Activated naive CD8-positive, alpha-beta T cell (primary cell): ENCODE data around the gene NCOR2.
A peak's percentile ranks its signal among the peaks of the same experiment; 100 is the strongest.

ENCODE experiments used
- H3K27ac Mint-ChIP-seq: one replicate; pipeline ENCODE4 v1.8.0; 2021; ENCODE audit warnings: mixed read lengths
- H3K27me3 Mint-ChIP-seq: one replicate; pipeline ENCODE4 v1.8.0; 2021; ENCODE audit warnings: mixed read lengths
- H3K36me3 Mint-ChIP-seq: one replicate; pipeline ENCODE4 v1.8.0; 2021; ENCODE audit warnings: mixed read lengths
- H3K4me1 Mint-ChIP-seq: one replicate; pipeline ENCODE4 v1.8.0; 2021; ENCODE audit warnings: low read depth, mixed read lengths
- H3K4me3 Mint-ChIP-seq: one replicate; pipeline ENCODE4 v1.8.0; 2021; ENCODE audit warnings: mild to moderate bottlenecking, mixed read lengths
- H3K9me3 Mint-ChIP-seq: one replicate; pipeline ENCODE4 v1.8.0; 2021; ENCODE audit warnings: low read depth, mixed read lengths

Gene NCOR2

DNA sequence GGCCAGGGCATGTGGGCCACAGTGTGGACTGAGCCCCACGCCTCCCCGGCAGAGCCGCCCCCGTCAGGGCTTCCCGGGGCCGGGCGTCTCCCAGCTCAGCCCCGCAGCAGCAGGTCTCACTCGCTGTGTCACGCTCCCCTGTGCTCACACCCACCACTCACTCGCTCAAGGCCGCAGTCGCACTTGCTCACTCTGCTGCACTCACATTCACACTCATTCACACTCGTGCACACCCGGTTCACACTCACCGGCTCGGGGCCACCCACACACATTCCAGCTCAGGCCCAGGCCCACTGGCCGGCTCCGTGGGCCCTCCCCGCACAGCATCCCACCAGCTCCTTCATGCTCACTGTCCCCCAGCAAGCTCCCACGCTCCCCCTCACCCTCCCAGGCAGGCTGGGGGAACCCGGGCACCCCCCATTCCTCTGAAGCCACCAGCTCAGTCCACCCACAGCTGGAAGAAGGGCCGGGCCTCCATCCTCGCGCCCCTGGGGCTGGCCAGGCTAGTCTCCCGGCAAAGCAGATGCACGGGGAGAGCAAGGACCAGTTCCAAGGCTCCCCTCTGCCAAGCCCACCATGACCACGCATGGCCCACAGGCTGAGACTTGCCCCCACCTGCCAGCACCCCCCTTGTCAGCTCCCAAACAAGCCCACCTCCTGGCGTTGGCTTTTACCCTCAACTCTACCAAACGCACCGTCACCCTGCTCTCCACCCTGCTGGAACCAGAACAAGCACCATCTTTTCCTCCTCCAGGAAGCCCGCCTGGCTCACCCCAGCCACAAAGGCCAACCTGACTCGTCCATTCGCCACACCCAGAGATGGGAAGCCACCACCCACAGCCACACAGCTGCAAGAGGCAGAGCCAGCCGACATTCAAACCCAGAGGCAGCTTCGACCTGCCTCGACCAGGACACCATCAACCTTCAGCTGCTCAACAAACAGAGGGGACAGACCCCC is 28.0 kb downstream of the NCOR2 start:
- Mint-ChIP-seq H3K27me3 (no peaks in the 10 kb centered on the region), H3K9me3 (no peaks in the 10 kb centered on the region), H3K27ac (no peak overlapping the region), H3K4me1 (peaks cover 30% of the 10 kb centered on the region), H3K4me3 (peak overlapping the region; percentile 30), H3K36me3 (no peaks in the 10 kb centered on the region)

DNA sequence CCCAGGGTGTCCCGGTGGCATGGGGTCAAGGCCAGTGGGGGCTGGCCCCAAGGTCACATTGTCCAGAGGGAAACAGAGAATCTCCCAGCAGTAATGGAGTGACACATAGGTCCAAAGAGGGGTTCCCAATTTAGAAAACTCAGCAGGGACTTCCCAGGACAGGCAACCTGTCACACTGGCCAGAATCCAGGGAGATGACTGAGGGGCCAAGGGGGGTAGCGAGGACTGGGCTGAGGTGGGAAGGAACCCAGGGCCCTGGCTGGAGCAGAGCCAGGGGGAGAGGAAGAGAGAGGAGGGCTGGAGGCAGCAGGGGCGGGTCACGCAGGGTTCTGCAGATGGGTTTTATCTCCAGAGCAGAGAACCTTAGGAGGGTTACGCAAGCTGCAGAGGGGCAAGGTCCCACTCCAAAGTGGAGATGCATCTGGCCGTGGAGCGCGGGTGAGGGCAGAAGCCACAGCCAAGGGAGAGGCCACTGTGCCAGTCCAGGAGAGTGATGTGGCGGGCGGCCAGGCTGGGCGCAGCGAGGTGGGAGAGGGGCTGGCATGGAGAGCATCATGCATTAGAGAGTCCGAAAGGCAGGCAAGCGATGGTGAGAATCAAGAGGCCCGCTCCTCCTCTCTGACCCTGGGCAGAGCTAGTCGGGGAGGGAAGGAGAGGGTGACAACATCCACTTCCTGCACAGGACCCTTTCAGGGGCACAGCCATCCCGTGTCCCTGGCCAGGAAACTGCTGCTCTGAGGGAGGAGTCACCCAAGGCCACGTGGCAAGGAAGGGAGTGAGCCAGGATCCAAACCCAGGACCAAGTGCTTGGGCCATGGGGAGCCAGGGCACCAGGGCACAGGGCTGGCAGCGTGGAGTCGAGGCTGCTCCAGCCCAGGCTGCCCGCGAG is 29.0 kb downstream of the NCOR2 start:
- H3K27me3 Mint-ChIP-seq = no peaks in the 10 kb centered on the region
- H3K4me1 Mint-ChIP-seq = peaks cover 25% of the 10 kb centered on the region
- H3K36me3 Mint-ChIP-seq = no peaks in the 10 kb centered on the region
- H3K27ac Mint-ChIP-seq = peak overlapping the region; percentile 46
- no peaks in the 10 kb centered on the region for H3K9me3 Mint-ChIP-seq
- peak overlapping the region; percentile 17 for H3K4me3 Mint-ChIP-seq

DNA sequence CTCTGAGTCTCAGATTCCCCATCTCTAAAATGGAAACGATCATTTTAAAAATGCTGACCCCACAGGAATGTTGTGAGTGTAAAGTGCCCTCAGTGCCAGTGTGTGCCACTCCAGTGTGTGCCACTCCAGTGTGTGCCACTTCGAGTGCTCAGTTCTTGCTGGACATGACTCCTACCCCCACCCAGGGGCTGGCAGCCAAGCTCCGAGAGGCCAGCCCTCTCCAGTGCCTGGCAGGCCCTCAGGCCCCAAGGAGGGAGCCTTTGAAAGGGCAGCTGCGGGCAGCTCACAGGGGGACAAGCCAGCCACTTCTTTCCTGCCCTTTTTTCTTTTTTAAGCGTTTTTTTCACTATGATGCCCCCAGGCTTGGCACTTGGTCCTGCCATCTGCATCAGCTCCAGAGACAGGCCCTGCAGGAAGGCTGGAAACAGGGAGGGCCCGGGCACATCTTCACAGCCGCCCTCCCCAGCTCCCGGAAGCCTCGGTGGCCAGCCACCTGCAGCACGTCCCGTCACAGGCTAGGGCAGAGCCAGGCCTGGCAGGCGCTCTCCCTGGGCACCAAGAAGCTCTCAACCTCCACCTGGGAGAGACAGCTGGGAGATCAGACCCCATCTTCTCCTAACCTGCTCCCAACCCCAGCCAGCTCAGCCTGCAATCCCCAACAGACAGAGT is 29.8 kb downstream of the NCOR2 start:
- H3K9me3 Mint-ChIP-seq = no peaks in the 10 kb centered on the region
- H3K4me1 Mint-ChIP-seq = peaks cover 22% of the 10 kb centered on the region
- no peak overlapping the region for H3K4me3 Mint-ChIP-seq
- no peak overlapping the region for H3K27ac Mint-ChIP-seq
- no peaks in the 10 kb centered on the region for H3K27me3 Mint-ChIP-seq
- no peaks in the 10 kb centered on the region for H3K36me3 Mint-ChIP-seq

GRCh38 chr12:124536641-124537040 is 30.8 kb downstream of the NCOR2 start:
- Mint-ChIP-seq H3K27ac (no peak overlapping the region), H3K27me3 (no peaks in the 10 kb centered on the region), H3K4me1 (peaks cover 22% of the 10 kb centered on the region), H3K9me3 (no peaks in the 10 kb centered on the region), H3K36me3 (no peaks in the 10 kb centered on the region), H3K4me3 (no peak overlapping the region)

- no peak overlapping the region for H3K27ac Mint-ChIP-seq
- H3K36me3 Mint-ChIP-seq = no peaks in the 10 kb centered on the region
Measured at GRCh38 chr12:124534776-124535740, 32.4 kb downstream of the NCOR2 start.

DNA sequence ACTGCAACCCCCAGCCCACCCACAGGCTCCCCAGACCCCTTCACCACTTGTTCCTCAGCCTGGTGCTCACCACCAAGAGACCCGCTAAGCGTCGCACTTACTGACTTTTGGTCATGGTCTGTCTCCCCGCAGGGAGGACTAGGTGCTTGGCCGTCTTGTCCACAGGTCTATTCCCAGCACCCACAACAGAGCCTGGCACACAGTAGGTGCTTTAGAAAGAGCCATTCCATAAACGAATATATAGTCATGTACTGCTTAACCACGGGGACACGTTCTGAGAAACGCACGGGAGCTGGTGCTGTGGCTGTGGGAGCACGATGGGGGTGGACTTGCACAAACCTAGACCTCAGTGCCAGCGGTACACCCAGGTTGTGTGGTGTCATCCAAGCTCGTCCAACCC is 34.0 kb downstream of the NCOR2 start:
- H3K27ac Mint-ChIP-seq = no peak overlapping the region
- H3K4me1 Mint-ChIP-seq = peaks cover 11% of the 10 kb centered on the region
- no peaks in the 10 kb centered on the region for H3K27me3 Mint-ChIP-seq
- H3K4me3 Mint-ChIP-seq = no peak overlapping the region
- no peaks in the 10 kb centered on the region for H3K36me3 Mint-ChIP-seq
- no peaks in the 10 kb centered on the region for H3K9me3 Mint-ChIP-seq

More at GRCh38 chr12:124534776-124535740, 32.4 kb downstream of the NCOR2 start:
- Mint-ChIP-seq H3K9me3 (no peaks in the 10 kb centered on the region), H3K4me3 (no peak overlapping the region), H3K4me1 (peaks cover 22% of the 10 kb centered on the region), H3K27me3 (no peaks in the 10 kb centered on the region)

- H3K4me3 Mint-ChIP-seq = no peak overlapping the region
- no peaks in the 10 kb centered on the region for H3K27me3 Mint-ChIP-seq
- H3K36me3 Mint-ChIP-seq = no peaks in the 10 kb centered on the region
- no peaks in the 10 kb centered on the region for H3K9me3 Mint-ChIP-seq
- no peak overlapping the region for H3K27ac Mint-ChIP-seq
- H3K4me1 Mint-ChIP-seq = peaks cover 8% of the 10 kb centered on the region
Measured at GRCh38 chr12:124532967-124533366, 34.4 kb downstream of the NCOR2 start.

- H3K4me1 Mint-ChIP-seq = peaks cover 8% of the 10 kb centered on the region
- no peak overlapping the region for H3K27ac Mint-ChIP-seq
- no peaks in the 10 kb centered on the region for H3K27me3 Mint-ChIP-seq
- H3K4me3 Mint-ChIP-seq = no peak overlapping the region
- H3K36me3 Mint-ChIP-seq = no peaks in the 10 kb centered on the region
- no peaks in the 10 kb centered on the region for H3K9me3 Mint-ChIP-seq
Measured at GRCh38 chr12:124532331-124532750, 35.1 kb downstream of the NCOR2 start.

- H3K4me3 Mint-ChIP-seq = no peak overlapping the region
- peaks cover 10% of the 10 kb centered on the region for H3K4me1 Mint-ChIP-seq
- H3K36me3 Mint-ChIP-seq = no peaks in the 10 kb centered on the region
- H3K9me3 Mint-ChIP-seq = no peaks in the 10 kb centered on the region
- H3K27me3 Mint-ChIP-seq = no peaks in the 10 kb centered on the region
- no peak overlapping the region for H3K27ac Mint-ChIP-seq
Measured at GRCh38 chr12:124531906-124532305, 35.5 kb downstream of the NCOR2 start.

- Mint-ChIP-seq H3K4me3 (no peak overlapping the region), H3K9me3 (no peaks in the 10 kb centered on the region), H3K36me3 (no peaks in the 10 kb centered on the region), H3K27ac (no peak overlapping the region), H3K27me3 (no peaks in the 10 kb centered on the region), H3K4me1 (peaks cover 7% of the 10 kb centered on the region)
Measured at GRCh38 chr12:124531281-124531745, 36.1 kb downstream of the NCOR2 start.

- H3K4me1 Mint-ChIP-seq = peaks cover 8% of the 10 kb centered on the region
- H3K9me3 Mint-ChIP-seq = no peaks in the 10 kb centered on the region
- H3K4me3 Mint-ChIP-seq = no peak overlapping the region
- H3K27me3 Mint-ChIP-seq = no peaks in the 10 kb centered on the region
- no peaks in the 10 kb centered on the region for H3K36me3 Mint-ChIP-seq
- H3K27ac Mint-ChIP-seq = no peak overlapping the region
Measured at GRCh38 chr12:124530637-124531263, 36.7 kb downstream of the NCOR2 start.

- H3K4me1 Mint-ChIP-seq = peaks cover 10% of the 10 kb centered on the region
- H3K27ac Mint-ChIP-seq = no peak overlapping the region
- no peaks in the 10 kb centered on the region for H3K27me3 Mint-ChIP-seq
- H3K36me3 Mint-ChIP-seq = no peaks in the 10 kb centered on the region
- no peak overlapping the region for H3K4me3 Mint-ChIP-seq
- no peaks in the 10 kb centered on the region for H3K9me3 Mint-ChIP-seq
Measured at GRCh38 chr12:124529565-124530276, 37.7 kb downstream of the NCOR2 start.
